HG02938 (cell line): ENCODE measurements around the gene ADAMTS16.
"Not testable (repeated sequence)": the region's sequence is repeated elsewhere in the genome, so short reads cannot be mapped to it uniquely, and the experiment has no call there.

Experiments
- ATAC-seq: cut with Tn5 transposase; IDR thresholded peaks from one replicate; pipeline ENCODE4 v1.9.1; 2021; ENCODE audit warnings: mild to moderate bottlenecking, moderate library complexity; ENCODE audit not compliant: unreplicated experiment

The ADAMTS16 gene, protein sequence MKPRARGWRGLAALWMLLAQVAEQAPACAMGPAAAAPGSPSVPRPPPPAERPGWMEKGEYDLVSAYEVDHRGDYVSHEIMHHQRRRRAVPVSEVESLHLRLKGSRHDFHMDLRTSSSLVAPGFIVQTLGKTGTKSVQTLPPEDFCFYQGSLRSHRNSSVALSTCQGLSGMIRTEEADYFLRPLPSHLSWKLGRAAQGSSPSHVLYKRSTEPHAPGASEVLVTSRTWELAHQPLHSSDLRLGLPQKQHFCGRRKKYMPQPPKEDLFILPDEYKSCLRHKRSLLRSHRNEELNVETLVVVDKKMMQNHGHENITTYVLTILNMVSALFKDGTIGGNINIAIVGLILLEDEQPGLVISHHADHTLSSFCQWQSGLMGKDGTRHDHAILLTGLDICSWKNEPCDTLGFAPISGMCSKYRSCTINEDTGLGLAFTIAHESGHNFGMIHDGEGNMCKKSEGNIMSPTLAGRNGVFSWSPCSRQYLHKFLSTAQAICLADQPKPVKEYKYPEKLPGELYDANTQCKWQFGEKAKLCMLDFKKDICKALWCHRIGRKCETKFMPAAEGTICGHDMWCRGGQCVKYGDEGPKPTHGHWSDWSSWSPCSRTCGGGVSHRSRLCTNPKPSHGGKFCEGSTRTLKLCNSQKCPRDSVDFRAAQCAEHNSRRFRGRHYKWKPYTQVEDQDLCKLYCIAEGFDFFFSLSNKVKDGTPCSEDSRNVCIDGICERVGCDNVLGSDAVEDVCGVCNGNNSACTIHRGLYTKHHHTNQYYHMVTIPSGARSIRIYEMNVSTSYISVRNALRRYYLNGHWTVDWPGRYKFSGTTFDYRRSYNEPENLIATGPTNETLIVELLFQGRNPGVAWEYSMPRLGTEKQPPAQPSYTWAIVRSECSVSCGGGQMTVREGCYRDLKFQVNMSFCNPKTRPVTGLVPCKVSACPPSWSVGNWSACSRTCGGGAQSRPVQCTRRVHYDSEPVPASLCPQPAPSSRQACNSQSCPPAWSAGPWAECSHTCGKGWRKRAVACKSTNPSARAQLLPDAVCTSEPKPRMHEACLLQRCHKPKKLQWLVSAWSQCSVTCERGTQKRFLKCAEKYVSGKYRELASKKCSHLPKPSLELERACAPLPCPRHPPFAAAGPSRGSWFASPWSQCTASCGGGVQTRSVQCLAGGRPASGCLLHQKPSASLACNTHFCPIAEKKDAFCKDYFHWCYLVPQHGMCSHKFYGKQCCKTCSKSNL

DNA sequence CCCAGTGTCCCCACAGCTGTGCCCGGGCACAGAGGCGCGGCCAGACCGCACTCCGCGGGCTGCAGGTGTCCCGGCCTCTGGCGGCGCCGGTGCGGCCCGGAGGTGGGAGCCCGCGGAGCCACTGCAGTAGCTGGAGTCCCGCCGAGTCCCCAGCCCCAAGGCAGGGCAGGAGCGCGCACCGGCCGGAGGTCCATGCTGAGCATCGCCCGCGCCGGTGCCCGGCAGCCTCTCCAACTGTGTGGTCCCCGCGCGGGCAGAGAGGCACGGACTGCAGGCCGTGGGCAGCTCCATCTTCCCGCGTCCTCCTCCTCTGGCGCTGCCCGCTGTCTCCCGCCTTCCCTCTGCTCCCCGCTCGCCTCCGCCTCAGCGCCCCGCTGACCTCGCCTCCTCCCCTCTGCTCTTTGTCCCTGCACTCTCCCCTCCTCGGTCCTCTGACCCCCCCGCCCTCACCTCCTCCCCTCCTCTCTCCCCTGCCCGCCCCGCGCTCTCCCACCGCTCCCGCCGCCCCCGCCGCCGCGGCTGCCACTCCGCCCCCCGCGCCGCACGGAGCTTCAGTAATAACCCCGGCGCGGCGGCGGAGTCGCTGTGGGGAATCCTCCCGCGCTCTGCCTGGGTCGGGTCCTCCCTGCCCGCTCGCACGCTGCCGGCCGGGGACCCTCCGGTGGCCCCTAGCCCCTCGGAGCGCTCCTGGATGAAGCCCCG is at the start of gene ADAMTS16:
ADAMTS16 (plus strand) TSS at position 554 of the 702 bp plus-strand sequence; CDS start at position 692, 138 bp downstream.
- no peak for ATAC-seq

DNA sequence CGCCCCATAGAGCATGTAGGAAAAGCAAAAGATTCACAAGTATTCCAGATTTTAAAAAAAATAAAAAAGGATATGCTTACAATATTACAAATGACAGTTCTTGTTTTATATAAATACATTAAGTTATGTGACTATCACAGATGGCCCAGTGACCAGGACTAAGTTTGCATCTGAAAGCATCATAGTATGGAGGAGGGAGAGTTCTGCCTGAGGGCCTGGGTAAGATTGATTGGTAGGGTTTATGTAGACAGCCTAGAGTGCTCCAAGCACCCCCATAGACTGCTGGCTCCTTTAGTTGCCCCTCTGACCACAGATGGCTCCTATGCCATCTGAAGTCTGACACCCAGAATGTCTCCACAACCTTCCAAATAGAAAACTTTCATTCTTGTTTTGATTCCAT is 48.0 kb upstream of the ADAMTS16 start:
- ATAC-seq: no peak

DNA sequence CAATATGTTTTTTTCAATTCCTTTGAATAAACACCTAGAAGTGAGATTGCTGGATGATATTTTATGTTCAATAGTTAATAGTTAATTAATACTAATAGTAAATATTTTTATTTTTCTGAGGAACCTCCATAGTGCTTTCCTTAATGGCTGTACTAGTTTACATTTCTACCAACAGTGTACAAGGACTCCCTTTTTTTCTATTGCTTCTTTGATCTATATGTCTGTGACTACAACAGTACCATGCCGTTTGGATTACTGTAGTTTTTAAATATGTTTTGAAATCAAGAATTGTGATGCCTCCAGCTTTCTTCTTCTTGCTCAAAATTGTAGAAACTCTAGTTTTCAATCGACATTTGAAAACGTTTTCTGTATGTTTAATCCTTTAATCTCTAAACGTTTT is 39.5 kb upstream of the ADAMTS16 start:
- ATAC-seq: no peak

DNA sequence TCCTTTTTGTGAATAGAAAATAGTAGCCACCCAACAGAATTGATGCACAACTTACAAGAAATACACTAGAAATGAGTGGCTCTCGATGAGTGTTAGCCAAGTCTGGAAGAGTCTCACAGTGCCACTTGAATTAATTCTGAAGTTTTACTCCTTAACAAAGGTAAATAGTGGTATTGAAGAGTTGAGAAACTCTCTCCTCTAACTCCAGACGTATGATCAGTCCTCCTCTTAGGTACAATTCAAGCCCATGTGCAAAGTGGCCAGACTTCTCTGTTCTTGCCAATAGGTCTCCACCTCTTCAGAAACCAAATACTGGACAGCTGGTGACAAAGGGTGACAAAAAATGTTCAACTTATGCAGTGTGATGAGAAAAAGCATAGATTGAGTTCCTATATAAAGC is 38.5 kb upstream of the ADAMTS16 start:
- no peak for ATAC-seq

DNA sequence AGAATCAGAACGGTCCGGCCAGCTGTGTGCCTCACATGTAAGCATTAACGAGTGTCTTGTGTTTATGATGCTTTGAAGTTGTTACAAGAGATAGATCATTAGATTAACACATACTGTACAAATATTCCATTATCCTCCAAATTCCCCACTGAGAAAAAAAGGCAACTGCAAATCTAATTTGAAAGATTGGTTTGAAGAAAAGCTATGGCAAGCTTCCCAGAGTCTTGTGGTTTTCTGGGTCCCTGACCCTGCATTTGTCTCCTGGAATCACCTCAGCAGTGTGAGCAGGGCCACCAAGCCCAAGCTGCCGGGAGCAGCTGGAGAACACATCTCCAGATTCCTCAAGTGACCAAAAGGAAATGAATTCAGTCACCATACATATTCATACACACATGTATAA is 36.9 kb upstream of the ADAMTS16 start:
- no peak for ATAC-seq

DNA sequence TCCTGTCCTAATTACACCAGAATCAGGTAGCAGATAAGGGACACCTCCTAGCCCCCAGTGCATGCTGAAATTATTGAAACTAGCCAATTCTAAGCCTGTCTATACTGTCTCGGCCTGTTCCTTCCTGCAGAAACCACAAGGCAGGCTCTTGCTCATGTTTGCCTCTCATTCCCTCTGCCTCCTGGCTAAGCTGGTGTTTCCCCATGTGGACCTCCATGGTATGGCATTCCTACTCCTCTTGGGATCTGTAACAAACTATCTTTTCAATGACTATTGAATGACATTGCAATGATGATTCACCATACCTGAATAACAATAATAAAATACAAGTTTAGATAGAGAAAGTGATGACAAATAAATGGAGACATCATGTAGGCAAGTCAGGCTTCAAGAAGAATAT is 35.6 kb upstream of the ADAMTS16 start:
- ATAC-seq: no peak

DNA sequence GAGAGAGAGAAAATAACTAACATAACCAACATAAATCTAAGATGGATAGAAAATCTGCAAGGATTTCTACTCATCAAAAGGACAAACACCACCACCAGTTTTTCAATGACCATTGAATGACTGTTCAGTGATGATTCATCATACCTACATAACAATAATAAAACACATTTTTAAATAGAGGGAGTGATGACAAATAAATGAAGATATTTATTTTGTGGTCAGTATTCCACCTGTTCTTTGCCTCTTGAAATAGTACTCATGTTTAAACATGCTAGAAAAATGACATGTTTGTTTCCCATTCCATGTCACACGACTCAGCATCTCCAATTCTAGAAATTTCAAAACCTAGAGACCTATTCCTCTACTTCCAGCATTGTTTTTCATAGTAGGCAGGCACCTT is 34.6 kb upstream of the ADAMTS16 start:
- ATAC-seq: no peak

DNA sequence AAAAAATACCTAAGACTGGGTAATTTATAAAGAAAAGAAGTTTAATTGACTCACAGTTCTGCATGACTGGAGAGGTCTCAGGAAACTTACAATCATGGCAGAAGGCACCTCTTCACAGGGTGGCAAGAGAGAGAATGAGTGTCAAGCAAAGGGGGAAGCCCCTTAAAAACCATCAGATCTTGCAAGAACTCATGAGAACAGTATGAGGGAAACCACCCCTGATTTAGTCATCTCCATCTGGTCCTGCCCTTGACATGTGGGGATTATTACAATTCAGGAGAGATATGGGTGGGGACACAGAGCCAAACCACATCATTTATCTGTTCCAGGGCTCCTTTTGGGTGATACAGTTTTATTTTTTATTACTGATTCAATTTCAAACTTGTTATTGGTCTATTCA is 23.2 kb upstream of the ADAMTS16 start:
- ATAC-seq: peak; percentile 81

DNA sequence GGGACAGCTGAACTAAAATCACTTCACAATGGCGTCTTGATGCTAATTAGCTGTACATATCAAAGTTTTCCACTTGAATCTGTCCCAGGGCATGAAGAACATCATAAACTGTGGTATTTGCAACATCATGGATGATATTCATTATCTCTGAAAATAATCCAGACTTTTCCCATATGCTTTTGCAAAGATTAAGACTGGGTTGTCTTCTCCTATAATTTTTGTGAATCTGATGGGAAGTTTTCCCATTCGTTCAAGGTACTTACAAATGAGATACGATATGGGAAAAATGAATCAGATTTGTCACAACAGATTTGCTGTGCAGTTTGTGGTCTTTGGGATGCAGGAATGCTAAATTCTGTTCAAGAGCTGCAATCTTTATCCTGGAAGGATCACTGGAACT is 17.4 kb upstream of the ADAMTS16 start:
- ATAC-seq: no peak

DNA sequence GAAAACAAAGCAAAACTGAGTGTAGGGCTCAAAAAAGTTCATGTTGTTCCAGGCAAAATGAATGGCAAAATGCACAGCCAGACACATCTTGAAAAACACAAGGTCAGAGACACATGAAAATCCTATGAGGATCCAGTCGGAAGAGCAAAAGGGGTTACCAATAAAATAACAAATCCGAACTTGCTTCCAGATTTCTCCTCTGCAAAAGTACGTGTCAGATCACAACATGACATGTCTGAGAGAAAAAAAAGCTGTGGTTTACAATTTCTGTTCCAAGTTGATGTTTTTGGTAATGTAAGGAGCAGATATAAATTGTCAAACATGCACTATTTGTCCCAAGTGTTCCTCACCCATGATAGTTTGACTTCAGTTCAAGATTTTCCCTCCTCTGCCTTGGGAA is 15.9 kb upstream of the ADAMTS16 start:
- ATAC-seq: no peak

DNA sequence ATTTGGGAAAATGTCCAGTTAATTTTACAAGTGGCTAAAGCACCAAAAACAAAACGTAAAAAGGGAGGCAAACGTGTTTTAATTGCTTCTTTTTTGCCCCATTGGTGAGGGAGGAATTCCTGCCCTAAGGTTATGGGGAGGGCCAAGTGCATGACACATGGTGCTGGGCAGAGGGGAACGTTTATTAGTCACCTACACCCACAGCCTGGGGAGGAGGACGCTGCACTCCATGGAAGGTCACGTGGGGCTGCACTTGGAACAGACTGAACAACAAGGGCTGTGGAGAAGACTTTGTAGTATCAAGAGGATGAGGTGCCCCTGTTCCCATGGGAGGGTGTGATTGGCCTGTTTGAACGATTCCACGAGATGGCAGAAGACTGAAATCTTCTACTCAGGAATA is 13.7 kb upstream of the ADAMTS16 start:
- ATAC-seq: no peak

DNA sequence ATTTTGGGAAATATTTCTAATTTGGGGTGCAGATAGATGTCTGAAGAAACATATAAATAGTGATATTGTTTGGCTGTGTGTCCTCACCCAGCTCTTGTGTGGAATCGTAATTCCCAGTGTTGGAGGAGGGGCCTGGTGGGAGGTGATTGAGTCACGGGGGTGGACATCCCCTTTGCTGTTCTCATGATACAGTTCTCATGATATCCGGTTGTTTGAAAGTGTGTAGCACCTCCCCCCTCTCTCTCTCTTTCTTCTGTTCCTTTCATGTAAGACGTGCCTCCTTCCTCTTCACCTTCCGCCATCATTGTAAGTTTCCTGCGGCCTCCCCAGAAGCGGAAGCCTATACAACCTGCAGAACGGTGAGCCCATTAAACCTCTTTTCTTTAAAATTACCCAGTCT is 11.4 kb upstream of the ADAMTS16 start:
- ATAC-seq: no peak

DNA sequence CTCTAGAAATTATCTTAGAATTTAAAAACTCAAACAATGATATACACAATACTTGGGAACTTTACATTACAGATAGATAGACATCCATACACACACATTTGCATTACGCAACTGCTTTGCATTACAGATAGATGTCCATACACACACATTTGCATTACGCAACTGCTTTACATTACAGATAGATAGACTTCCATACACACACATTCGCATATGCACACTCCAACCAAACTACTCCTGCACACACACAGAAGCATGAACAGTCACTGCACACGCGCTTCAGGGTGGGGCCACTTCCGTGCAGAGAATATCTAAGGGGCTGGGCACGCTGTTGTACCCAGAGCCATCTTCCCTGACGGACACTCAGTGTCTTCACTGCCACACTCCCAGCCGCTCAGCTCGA is 7.9 kb upstream of the ADAMTS16 start:
- ATAC-seq: no peak

DNA sequence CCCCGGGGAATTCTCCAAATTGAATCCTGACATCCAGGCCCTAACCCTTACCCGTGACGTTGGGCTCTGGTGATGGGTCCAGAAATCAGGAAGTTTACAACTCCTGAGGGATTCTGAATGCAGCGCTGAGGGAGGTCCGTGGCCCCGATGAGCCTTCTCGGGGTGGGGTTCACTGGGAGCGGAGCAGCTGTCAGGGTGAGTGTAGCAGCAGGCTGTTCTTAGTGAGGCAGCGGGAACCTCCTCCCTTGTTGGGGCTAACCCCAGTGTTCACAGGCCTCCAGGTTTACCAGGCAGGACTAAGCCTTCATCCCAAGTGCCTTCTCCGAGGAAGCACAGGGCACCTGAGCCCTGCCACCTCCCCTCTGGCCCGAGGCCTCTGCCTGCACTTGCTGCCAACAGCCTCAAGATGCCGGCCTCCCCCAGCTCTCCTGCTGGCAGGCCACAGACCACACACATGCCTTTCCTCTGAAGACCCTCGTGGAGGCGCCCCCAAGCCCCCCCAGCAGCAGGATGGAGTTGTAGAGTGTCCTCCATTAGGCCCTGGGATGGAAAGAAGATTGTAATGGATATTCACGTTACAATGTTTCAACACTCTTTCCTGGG is 7.3 kb upstream of the ADAMTS16 start:
- ATAC-seq: no peak

DNA sequence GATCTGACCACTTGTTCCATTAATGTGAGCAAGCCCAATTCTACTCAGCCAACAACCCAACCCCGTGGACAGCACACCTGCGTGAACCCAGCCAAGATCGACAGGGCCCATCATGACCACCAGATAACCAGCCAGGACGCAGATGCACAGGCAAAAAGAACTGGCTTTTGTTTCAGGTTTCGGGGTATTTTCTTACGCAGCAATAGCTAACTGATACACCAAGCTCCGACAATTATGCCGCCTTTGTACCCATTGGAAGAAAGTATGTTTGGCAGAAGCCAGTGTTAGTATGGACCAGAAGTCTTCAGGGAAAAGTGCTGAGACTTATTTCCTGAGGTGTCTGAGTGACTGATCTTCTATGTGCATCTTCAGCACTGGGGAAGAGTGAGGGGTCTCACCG is 6.0 kb upstream of the ADAMTS16 start:
- no peak for ATAC-seq

DNA sequence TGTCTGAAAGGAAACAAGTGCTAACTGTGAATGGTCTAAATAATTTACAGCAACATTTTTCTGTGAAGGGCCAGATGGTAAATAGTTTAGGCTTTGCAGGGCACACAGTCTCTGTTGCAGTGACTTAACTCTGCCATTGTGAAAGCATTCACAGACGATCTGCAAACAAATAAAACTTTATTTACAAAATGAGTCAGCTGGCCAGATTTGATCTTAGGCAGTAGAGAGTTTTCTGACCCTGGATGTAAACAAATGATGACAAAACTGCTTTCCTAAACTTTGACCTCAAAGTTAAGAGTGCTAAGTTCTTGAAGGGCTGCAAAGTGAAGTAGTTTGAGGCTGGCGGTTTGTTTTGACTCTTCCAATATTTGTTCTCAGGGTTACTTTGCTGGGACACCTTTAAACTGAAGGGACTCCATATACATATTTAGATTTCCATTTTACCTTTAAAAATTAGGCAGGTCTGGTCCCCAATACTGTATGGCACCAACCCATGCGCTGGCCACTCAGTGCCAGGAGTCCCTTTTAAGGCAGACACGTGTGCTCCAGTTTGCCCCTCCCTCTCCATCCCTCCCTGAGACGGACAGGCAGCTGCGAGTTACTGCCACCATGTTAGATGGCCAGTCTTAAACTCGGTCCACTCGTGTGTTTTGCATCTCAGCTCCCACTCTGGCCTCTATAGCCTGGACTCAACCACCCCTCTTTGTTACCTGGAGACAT is 4.0 kb upstream of the ADAMTS16 start:
- ATAC-seq: no peak

DNA sequence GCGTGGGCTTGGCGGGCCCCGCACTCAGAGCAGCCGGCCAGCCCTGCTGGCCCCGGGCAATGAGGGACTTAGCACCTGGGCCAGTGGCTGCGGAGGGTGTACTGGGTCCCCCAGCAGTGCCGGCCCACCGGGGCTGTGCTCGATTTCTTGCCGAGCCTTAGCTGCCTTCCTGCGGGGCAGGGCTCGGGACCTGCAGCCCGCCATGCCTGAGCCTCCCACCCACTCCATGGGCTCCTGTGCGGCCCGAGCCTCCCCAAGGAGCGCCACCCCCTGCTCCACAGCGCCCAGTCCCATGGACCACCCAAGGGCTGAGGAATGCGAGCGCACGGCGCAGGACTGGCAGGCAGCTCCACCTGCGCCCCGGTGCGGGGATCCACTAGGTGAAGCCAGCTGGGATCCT is 2.3 kb upstream of the ADAMTS16 start:
- not testable (repeated sequence) for ATAC-seq

DNA sequence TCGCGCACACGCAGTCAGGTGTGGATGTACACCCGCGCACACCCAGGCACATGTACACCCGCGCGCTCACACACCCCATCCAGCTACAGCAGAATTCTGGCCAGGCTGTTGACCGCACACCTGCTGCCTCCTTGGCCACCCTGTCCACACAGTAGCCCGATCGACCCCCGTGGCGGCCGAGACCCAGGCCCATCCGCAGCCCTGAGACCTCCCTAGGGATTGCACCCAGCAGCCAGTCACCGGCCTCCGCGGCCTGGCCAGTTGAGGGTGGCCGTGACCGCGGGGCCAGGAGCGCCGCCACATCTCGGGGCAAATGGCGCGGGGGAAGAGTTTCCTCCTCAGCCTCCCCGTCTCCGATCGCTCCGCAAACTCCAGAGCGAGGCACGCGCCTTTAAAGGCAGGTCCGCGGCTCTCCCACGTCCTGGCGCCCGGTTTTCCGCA is 774 bp upstream of the ADAMTS16 start:
- ATAC-seq: no peak

DNA sequence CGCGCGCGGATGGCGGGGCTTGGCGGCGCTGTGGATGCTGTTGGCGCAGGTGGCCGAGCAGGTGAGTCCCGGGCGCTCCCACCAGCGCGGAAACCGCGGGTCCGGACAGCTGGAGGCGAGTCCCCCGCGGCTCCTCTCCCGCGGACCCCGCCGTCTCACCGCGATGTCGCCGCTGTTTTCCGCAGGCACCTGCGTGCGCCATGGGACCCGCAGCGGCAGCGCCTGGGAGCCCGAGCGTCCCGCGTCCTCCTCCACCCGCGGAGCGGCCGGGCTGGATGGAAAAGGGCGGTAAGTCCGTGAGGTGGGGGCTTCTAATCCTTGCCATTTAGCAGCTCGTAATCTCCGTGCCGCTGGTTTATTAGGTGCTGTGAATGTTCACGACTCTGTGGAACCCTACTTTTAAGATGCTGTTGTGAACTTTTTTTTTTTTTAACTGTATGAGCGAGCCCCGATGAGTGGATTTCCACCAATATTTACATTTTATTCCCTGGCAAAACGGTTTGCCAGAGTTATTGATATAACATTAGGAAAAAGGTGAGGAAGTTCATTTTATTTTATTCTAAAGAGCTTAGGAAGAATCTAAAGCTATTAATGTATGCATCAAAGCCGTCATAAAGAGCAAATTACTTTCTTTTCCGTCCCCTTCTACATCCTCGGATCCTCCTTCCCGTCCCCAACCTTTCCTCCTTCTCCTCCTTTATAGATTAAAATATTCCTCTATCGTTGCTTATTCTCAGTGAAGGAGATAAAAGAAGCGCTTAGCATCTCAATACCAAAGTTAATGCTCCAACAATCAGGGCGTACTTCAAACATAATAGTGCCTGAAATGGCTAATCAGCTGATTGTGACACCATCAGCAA is 579 bp downstream of the ADAMTS16 start:
- no peak for ATAC-seq
